Gastrocnemius medialis (tissue), 4 donors: ENCODE measurements around the gene ADRA2C.

Source experiments
- CTCF ChIP-seq, 5 experiments: fragments of 450-650 bp in 3 of 5; fragments of 200-600 bp in 2 of 5; sonication (generic) in 2 of 5; IDR thresholded peaks in 4 of 5; conservative IDR thresholded peaks in 1 of 5; 1 replicate in 4 of 5; 2 replicates in 1 of 5; pipeline ENCODE4 v1.5.1; 2016 to 2019; ENCODE audit warnings: antibody characterized with exemption in 5 of 5, mild to moderate bottlenecking in 3 of 5, moderate library complexity in 3 of 5
- POLR2A ChIP-seq, 2 donors: fragments of 450-650 bp; IDR thresholded peaks; one replicate each; pipeline ENCODE4 v1.6.1; 2017; ENCODE audit warnings: antibody characterized with exemption in 2 of 2, mild to moderate bottlenecking in 2 of 2, moderate library complexity in 2 of 2

- TF ChIP-seq CTCF (IDR thresholded peaks at IDR 0.05 in 4 of 5, conservative IDR thresholded peaks at IDR 0.05 in 1 of 5) (no peak), POLR2A (IDR thresholded peaks at IDR 0.05) (no peak)
Measured at GRCh38 chr4:3809451-3810110, 43.4 kb downstream of the ADRA2C start.
